ENCODE measurements around the gene RERE.

The RERE gene

GRCh38 chr1:8349473-8349865, 468.0 kb downstream of the RERE start:
- no peak for DNase-seq (ENCODE audit: low spot score)

DNA sequence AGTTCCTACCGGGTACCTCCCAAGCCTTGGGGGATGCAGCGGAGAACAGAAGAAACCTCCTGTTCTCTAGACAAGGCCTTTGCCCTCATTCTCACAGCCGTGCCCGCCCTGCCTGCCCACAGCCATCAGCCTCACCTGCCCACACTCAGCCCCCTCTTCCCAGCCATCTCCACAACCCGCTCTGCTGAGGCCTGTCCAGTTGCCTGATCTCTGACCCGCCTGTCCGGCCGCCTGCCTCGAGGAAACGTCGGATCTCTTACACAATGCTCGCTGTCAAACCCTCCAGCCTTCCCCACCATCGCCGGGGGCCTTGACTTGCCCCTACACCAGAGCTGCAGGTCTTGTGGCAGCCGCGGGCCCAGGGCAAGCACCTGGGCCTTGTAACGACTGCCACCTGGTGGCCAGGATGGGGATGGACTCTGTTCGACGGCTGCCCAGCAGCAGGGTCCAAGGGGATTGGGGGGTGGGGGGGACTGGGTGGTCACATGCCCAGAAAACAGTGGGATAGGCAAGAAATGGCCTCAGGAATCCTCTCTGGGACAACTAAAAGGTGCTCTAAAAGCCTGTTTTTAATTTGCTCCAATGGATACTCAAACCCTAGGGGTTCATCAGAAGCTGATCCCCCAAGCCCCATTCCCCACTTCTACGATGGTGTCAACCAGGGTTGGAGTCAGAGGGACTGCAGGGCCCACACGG, 468.5 kb downstream of the RERE start:
- peak; percentile 87 for DNase-seq (ENCODE audit: low spot score)

GRCh38 chr1:8348047-8348776, 469.2 kb downstream of the RERE start:
- no peak for DNase-seq (ENCODE audit: low spot score)

- DNase-seq (ENCODE audit: low spot score): no peak
These were observed 469.8 kb downstream of the RERE start for GRCh38 chr1:8347635-8348034.

DNA sequence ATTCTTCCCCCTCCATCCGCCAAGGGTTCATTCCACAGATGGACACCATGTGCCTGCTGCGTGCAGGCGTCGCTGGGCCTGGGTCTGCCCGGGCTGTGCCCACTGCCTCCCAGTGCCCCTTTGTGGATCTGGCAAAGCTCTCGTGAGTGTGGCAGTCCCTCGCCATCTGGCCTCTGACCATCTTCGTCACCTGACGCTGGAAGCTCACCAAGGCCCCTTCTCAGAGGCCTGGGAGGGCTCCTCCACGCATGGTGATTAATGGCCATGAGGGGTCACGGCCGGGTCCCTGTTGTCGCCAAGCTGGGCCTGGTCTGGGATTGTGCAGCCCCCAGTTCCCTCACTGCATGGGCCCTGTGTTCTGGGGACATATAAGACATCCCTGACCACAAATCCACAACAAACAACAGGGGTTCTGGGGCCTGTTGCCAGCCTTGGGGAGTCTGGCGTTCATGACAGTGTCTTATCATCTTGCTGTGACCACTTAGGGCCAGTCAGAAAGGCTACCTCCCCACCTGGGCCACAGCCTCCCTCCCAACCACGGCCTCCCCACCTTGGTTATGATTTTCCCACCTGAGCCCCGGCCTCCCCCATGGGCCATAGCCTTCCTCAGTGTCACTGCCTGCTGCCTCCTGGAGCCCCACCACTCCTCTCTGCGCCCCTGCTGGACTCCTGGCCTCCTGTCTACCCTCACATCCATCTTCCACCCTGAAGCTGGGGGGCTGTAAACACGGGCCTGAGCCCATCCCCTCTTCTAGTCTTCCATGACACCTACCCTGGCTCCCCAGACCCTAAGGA, 471.6 kb downstream of the RERE start:
- no peak for DNase-seq (ENCODE audit: low spot score)

- DNase-seq (ENCODE audit: low spot score): no peak
These were observed 472.4 kb downstream of the RERE start for GRCh38 chr1:8344893-8345507.

DNA sequence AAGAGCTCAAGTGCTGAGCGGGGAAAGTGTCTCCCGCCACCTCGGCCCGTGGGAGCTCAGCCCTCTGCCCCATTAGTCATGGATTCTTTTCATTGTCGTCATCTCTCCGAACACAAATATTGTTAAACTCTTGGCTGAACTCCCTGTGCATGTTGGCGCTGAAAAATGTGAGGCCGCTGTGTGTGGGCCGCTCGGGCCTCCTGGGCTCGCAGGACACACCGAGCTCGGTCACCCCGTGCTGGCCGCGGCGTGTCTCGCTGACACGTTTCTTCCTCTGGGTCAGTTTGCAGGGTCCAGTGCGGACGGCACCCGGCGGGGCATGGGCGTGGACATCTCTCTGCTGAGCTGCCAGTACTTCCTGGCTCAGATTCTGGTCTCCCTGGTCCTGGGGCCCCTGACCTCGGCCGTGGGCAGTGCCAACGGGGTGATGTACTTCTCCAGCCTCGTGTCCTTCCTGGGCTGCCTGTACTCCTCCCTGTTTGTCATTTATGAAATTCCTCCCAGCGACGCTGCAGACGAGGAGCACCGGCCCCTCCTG, 473.9 kb downstream of the RERE start:
- DNase-seq (ENCODE audit: low spot score): peak; percentile 92

- DNase-seq (ENCODE audit: low spot score): no peak
These were observed 474.4 kb downstream of the RERE start for GRCh38 chr1:8343044-8343443.

DNA sequence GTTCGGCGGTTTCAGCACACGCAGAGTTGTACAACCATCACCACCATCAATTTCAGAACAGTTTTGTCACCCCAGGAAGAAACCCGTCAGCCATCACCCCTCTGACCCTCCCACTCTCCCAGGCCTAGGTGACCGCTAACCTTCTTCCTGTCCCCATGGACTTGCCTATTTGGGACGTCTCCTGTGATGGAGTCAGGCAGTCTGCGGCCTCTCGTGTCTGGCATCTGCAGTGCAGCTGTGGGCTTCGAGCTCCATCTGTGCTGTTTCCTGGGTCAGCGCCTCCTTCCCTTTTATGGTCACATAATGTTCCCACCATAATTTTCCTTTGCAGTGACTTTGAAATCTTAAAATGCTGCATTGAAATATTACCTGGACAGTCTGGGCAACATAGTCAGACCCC, 475.1 kb downstream of the RERE start:
- peak; percentile 52 for DNase-seq (ENCODE audit: low spot score)

- no peak for DNase-seq (ENCODE audit: low spot score)
These were observed 477.0 kb downstream of the RERE start for GRCh38 chr1:8340448-8340847.

GRCh38 chr1:8339203-8339600, 478.2 kb downstream of the RERE start:
- no peak for DNase-seq (ENCODE audit: low spot score)

- DNase-seq (ENCODE audit: low spot score): no peak
These were observed 478.8 kb downstream of the RERE start for GRCh38 chr1:8338526-8339202.

- no peak for DNase-seq (ENCODE audit: low spot score)
These were observed 479.5 kb downstream of the RERE start for GRCh38 chr1:8337776-8338525.

- DNase-seq (ENCODE audit: low spot score): no peak
These were observed 482.2 kb downstream of the RERE start for GRCh38 chr1:8335246-8335645.

DNA sequence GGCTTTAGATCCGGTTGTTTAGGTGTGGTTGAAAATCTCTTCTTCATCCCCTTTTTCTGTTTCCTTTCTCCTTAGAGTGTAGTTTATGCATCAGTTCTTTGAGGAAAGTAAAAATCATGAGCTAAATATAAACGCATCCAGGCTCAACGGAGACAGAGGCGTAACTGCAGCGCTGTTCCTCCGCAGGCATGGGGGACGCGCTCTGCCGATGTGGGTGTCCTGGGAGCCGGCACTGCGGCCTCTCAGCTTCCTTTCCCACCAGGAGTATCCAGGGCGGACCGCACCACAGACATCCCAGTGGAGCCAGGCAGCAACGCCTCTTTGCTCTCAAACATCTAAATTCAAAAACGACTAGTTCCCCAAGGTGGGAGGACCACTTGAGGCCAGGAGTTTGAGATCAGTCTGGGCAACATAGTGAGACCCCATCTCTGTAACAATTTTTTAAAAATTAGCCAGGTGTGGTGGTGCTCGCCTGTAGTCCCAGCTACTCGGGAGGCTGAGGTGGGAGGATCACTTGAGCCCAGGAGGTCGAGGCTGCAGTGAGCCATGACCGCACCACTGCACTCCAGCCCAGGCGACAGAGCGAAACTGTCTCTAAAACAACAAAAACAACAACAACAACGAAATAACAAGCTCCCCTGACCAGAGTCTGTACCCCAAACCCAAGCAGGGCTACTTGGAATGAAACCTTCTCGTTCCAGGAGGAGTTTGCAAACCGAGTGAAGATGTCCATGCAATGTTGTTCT, 483.2 kb downstream of the RERE start:
- no peak for DNase-seq (ENCODE audit: low spot score)

- no peak for DNase-seq (ENCODE audit: low spot score)
These were observed 484.0 kb downstream of the RERE start for GRCh38 chr1:8333246-8333987.

- no peak for DNase-seq (ENCODE audit: low spot score)
These were observed 484.6 kb downstream of the RERE start for GRCh38 chr1:8332806-8333205.

- no peak for DNase-seq (ENCODE audit: low spot score)
These were observed 486.9 kb downstream of the RERE start for GRCh38 chr1:8330271-8331125.

Measured in AG20443 (cell line).